ENCODE measurements around the gene NEURL4.
"Not testable (repeated sequence)": the region's sequence is repeated elsewhere in the genome, so short reads cannot be mapped to it uniquely, and the experiment has no call there.

DNA sequence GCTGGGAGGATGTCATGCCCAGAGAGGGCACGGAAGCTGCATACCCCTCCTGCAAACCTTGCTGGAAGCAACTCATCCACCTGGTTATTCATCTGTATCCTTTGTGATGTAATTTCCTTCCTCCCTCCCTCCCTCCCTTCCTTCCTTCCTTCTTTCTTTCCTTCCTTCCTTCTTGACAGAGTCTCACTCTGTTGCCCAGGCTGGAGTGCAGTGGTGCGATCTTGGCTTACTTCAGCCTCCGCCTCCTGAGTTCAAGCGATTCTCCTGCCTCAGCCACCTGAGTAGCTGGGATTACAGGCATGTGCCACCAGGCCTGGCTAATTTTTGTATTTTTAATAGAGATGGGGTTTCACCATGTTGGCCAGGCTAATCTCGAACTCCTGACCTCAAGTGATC, 39.5 kb upstream of the NEURL4 start:
- TF ChIP-seq, protein P1, sequence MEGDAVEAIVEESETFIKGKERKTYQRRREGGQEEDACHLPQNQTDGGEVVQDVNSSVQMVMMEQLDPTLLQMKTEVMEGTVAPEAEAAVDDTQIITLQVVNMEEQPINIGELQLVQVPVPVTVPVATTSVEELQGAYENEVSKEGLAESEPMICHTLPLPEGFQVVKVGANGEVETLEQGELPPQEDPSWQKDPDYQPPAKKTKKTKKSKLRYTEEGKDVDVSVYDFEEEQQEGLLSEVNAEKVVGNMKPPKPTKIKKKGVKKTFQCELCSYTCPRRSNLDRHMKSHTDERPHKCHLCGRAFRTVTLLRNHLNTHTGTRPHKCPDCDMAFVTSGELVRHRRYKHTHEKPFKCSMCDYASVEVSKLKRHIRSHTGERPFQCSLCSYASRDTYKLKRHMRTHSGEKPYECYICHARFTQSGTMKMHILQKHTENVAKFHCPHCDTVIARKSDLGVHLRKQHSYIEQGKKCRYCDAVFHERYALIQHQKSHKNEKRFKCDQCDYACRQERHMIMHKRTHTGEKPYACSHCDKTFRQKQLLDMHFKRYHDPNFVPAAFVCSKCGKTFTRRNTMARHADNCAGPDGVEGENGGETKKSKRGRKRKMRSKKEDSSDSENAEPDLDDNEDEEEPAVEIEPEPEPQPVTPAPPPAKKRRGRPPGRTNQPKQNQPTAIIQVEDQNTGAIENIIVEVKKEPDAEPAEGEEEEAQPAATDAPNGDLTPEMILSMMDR (IDR thresholded peaks at IDR 0.05; ENCODE audit: low read depth, low read length) = not testable (repeated sequence)
- TF ChIP-seq POLR2A (IDR thresholded peaks at IDR 0.05; ENCODE audit: extremely low read depth, insufficient read length) = not testable (repeated sequence)

All from NB4 (cell line).